GM12892 (cell line): ENCODE data around the gene MN1.

ENCODE experiments used
- POLR2A ChIP-seq: IDR thresholded peaks from 2 replicates; pipeline ENCODE4 v1.6.1; 2011; ENCODE audit warnings: low read depth, low read length, control low read depth
- POLR2AphosphoS5 ChIP-seq: IDR thresholded peaks from 2 replicates; pipeline ENCODE4 v1.6.1; 2011; ENCODE audit warnings: low read depth, low read length, control low read depth
- TAF1 ChIP-seq: IDR thresholded peaks from 2 replicates; pipeline ENCODE4 v1.6.1; 2011; ENCODE audit warnings: low read depth, mild to moderate bottlenecking, control low read depth, low read length, borderline replicate concordance

- TF ChIP-seq POLR2AphosphoS5 (no peak), POLR2A (no peak), TAF1 (no peak)
These were observed 4.6 kb downstream of the MN1 start for GRCh38 chr22:27796829-27797519.
